A549 (cell line): ENCODE measurements around the gene RABGAP1L.

Experiments
- CEBPB ChIP-seq, 2 experiments: fragments of >200 bp in 1 of 2; sonication (Bioruptor Twin) in 1 of 2; formaldehyde crosslinking in 1 of 2; IDR thresholded peaks; 2 replicates each; pipeline ENCODE4 v1.6.1; 2012 to 2016
- CTCF ChIP-seq: fragments of >200 bp; sonication (Bioruptor Twin); formaldehyde crosslinking; IDR thresholded peaks from 3 replicates; pipeline ENCODE4 v1.5.1; 2016
- EP300 ChIP-seq, 2 experiments: fragments of >200 bp; sonication (Bioruptor Twin); formaldehyde crosslinking; IDR thresholded peaks; 2 replicates in 1 of 2; 3 replicates in 1 of 2; pipeline ENCODE4 v1.6.1; 2016 to 2017
- HMGXB4 ChIP-seq: fragments of 250-450 bp; sonication (Bioruptor Pico); IDR thresholded peaks from 2 replicates; pipeline ENCODE4 v1.5.0; 2021; ENCODE audit warnings: mild to moderate bottlenecking, moderate library complexity, borderline replicate concordance
- NFE2L2 ChIP-seq: fragments of 150-350 bp; conservative IDR thresholded peaks from 2 replicates; pipeline ENCODE4 v1.6.1; 2014; ENCODE audit warnings: low read length
- POLR2AphosphoS2 ChIP-seq: conservative IDR thresholded peaks from 2 replicates; pipeline ENCODE4 v1.6.1; 2012; ENCODE audit warnings: low read length, improper control_type of control experiment, inconsistent platforms

- no peak for TF ChIP-seq POLR2AphosphoS2
- no peak for TF ChIP-seq CTCF
- TF ChIP-seq CEBPB (IDR thresholded peaks at IDR 0.05), result no peak
- no peak for TF ChIP-seq HMGXB4 (CRISPR knock-in tag)
- no peak for TF ChIP-seq NFE2L2
- no peak for TF ChIP-seq EP300 (IDR thresholded peaks at IDR 0.05)
Measured at GRCh38 chr1:174352117-174352516, 192.8 kb downstream of the RABGAP1L start.
